ENCODE data around the gene PACSIN1.

DNA sequence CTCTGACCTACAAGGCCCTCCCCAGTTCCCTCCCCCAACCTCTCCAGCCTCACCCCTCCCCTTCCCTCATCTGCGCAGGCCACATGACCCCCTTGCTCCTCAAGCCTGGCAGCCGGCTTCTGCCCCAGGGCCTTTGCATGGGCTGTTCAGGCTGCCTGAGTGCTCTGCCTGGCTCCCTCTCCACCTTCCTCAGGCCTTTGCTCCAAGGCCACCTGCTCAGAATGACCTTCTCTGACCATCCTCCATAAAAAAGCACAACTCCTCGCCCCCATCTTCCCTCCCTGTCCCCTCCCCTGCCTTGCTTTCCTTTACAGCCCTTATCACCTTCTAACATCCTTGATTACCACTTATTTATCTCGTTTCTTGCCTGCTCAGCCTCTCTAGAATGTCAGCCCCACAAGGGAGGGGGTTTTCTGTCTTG lies 51.6 kb downstream of the PACSIN1 start:
- TF ChIP-seq POLR2AphosphoS5 (IDR thresholded peaks at IDR 0.05) (no peak), CTCF (IDR thresholded peaks at IDR 0.05) (no peak)
